ENCODE results near the gene EPRS1.
"Not testable (repeated sequence)": the region's sequence is repeated elsewhere in the genome, so short reads cannot be mapped to it uniquely, and the experiment has no call there.

Gene EPRS1

DNA sequence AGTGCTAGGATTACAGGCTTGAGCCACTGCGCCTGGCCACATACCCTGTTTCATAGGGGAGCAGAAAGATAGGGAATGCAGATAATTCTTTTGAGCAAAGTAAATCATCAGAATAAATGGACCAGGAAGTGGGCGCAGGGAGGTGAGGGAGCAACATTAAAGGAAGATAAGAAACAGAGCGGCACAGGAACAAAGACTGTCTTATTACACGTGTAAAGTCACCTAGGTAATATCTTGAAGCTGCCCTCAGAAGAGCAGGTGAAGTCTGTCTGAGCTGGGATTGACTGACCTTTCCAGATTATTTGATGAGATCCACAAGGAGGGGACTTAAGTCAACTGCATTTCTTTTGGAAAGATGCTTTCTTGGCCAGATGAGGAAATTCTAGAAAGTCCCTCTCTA lies 7.7 kb downstream of the EPRS1 start:
- DNase-seq (ENCODE audit: low read depth) = no peak

DNA sequence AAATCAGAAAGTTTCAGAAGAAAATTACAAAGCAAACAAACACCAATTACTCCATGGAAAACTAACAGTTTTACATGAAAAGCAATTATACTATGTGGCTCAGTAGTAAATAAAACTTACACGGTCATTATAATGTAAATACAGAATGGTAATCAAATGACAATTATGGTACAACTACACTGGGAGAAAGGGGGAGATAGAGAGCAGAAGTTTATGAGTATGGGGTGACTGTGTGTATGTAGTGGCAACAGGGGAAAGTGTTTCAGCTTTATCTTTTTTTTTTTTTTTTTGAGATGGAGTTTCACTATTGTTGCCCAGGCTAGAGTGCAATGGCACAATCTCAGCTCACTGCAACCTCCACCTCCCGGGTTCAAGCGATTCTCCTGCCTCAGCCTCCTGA lies 8.5 kb downstream of the EPRS1 start:
- DNase-seq (ENCODE audit: low read depth) = not testable (repeated sequence)

GRCh38 chr1:220032911-220033310 lies 13.4 kb downstream of the EPRS1 start:
- no peak for DNase-seq (ENCODE audit: low read depth)

GRCh38 chr1:220031287-220031686 lies 15.0 kb downstream of the EPRS1 start:
- DNase-seq (ENCODE audit: low read depth) = no peak

GRCh38 chr1:220028346-220028895 lies 17.9 kb downstream of the EPRS1 start:
- no peak for DNase-seq (ENCODE audit: low read depth)

DNA sequence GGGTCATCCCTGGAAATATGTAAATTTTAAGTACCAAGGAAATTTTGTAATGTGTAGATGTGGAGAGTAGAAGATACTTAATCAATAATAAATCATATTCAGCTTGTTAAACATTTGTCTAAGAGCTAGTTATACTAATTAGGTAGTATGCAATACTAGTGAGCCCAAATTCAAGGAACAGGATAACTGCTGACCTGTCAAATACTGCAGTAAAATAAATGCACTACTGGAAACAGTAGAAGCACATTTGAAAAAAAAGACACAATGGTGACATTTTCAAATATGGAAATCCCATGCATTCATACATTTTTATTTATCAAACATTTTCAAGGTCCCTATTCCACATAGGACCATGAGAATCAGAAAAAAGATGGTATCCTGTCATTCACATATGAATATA lies 27.2 kb downstream of the EPRS1 start:
- no peak for DNase-seq (ENCODE audit: low read depth)

DNA sequence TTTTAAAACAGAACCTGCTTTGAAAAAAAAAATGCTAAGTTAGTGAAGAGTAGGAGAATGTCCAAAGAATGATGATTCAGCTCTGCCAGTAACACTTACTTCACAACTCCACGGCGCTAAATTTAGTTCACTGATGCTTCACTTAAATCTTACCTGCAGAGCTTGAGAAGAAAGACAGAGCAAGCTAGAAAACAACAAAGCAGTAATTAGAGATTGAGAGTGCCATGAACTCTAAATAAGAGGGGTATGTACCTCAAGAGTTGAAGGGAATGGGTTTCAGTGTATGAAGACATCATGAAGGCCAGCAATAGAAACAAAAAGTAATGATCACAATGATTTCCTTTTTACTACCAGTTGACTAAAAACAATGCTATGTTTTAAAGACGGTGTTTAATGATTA lies 32.8 kb downstream of the EPRS1 start:
- DNase-seq (ENCODE audit: low read depth) = no peak

DNA sequence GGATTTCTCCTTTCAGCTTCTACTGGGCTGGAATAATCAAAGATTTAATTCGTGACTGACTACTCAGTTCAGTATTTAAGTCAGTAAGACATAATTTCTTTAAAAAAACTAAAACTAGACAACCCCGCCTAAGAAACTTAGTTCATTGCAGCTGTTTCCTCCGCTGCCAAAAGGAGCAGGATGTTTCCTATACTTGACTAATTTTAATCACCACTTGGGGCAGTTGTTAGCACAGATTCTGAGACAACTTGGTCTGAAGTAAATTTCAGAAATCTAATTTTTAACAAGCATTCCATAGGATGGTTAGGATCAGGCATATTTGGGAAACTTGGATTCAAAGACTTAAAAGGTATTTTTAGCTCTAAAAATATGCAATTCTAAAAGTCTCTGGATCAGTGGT lies 34.0 kb downstream of the EPRS1 start:
- DNase-seq (ENCODE audit: low read depth) = no peak

GRCh38 chr1:220011620-220012019 lies 34.7 kb downstream of the EPRS1 start:
- no peak for DNase-seq (ENCODE audit: low read depth)

GRCh38 chr1:220007438-220007837 lies 38.9 kb downstream of the EPRS1 start:
- no peak for DNase-seq (ENCODE audit: low read depth)

GRCh38 chr1:220005489-220005888 lies 40.8 kb downstream of the EPRS1 start:
- no peak for DNase-seq (ENCODE audit: low read depth)

- no peak for DNase-seq (ENCODE audit: low read depth)
Measured at GRCh38 chr1:220003610-220004299, 42.5 kb downstream of the EPRS1 start.

GRCh38 chr1:220003015-220003414 lies 43.3 kb downstream of the EPRS1 start:
- no peak for DNase-seq (ENCODE audit: low read depth)

GRCh38 chr1:220001095-220001501 lies 45.2 kb downstream of the EPRS1 start:
- no peak for DNase-seq (ENCODE audit: low read depth)

DNA sequence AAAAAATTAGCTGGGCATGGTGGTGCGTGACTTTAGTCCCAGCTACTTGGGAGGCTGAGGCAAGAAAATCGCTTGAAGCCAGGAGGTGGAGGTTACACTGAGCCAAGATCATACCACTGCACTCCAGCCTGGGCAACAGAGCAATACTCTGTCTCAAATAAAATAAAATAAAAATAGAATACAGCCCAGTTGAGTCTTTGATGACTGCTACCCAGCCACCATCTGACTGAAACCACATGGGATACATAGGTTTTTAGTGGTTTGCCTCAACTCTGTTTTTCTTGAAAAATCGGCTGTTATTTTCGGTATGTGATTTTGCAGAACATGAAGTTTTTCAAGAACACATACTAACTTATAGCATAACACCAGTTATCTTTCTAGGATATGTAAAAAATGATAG lies 46.5 kb downstream of the EPRS1 start:
- DNase-seq (ENCODE audit: low read depth) = no peak
